Body of pancreas (tissue), 4 donors: Measurements from ENCODE around the gene CACNA1C. TPM values are rescaled to one million over a fixed set of nuclear protein-coding genes. Genes with fewer than 3 reads are reported as not detected.

ENCODE experiments used
- ATAC-seq: fragments of 150-250 bp; one replicate; pipeline ENCODE4 v1.9.1; 2016
- DNase-seq, 4 donors: peaks; one replicate each; pipeline ENCODE4 v3.0.0-alpha.2; 2019
- H3K27ac ChIP-seq, 4 donors: fragments of 200-600 bp; sonication (generic); 1 replicate in 3 of 4; 2 replicates in 1 of 4; pipeline versions ENCODE4 v1.5.1 to v1.6.1; 2016 to 2019; ENCODE audit warnings: mild to moderate bottlenecking in 1 of 4, mixed read lengths in 1 of 4, moderate library complexity in 1 of 4
- H3K27me3 ChIP-seq, 2 donors: fragments of 200-600 bp; sonication (generic); one replicate each; pipeline ENCODE4 v1.6.0; 2016; ENCODE audit warnings: mild to moderate bottlenecking in 1 of 2
- H3K36me3 ChIP-seq, 2 donors: fragments of 200-600 bp; sonication (generic); replicated peaks in 1 of 2; 2 replicates each; pipeline ENCODE4 v1.5.1; 2016; ENCODE audit warnings: low read depth in 2 of 2; ENCODE audit not compliant: insufficient read depth in 1 of 2
- H3K4me1 ChIP-seq: fragments of 200-600 bp; sonication (generic); one replicate; pipeline ENCODE4 v1.6.0; 2016
- H3K4me3 ChIP-seq, 2 donors: fragments of 200-600 bp; sonication (generic); 1 replicate in 1 of 2; 2 replicates in 1 of 2; pipeline ENCODE4 v1.5.1; 2016 to 2019
- H3K9me3 ChIP-seq, 3 donors: fragments of 200-600 bp; sonication (generic); 1 replicate in 2 of 3; 2 replicates in 1 of 3; pipeline ENCODE4 v1.5.1; 2016
- POLR2A ChIP-seq, 3 donors: fragments of 450-650 bp; IDR thresholded peaks; one replicate each; pipeline ENCODE4 v1.6.1; 2016; ENCODE audit warnings: antibody characterized with exemption in 3 of 3, mild to moderate bottlenecking in 2 of 3
- WGBS, 2 donors: methylation state at CpG; one replicate each; pipeline ENCODE4 v1.1.5; 2017; 5-methylcytosine and 5-hydroxymethylcytosine counted together
- intact Hi-C: fragments of 100-400 bp; cut with DNase I; formaldehyde crosslinking; loops from one replicate; pipeline ENCODE4 v1.15.1; 2023
- total RNA-seq, 2 donors: library from RNA; depleted of rRNA; stranded (reverse); fragments of >200 nt; gene quantifications; one replicate each; pipeline ENCODE4 v1.1.0, GENCODE V29; 2016
- TF ChIP-seq, protein P1 (sequence below), 7 experiments: fragments of 450-650 bp in 4 of 7; fragments of 200-600 bp in 3 of 7; sonication (generic) in 3 of 7; IDR thresholded peaks; one replicate each; pipeline ENCODE4 v1.5.1; 2016 to 2019; ENCODE audit warnings: antibody characterized with exemption in 7 of 7

CACNA1C gene
- total RNA-seq, 2 donors from 2014 or later, result 2.3 to 4.4 TPM

DNA sequence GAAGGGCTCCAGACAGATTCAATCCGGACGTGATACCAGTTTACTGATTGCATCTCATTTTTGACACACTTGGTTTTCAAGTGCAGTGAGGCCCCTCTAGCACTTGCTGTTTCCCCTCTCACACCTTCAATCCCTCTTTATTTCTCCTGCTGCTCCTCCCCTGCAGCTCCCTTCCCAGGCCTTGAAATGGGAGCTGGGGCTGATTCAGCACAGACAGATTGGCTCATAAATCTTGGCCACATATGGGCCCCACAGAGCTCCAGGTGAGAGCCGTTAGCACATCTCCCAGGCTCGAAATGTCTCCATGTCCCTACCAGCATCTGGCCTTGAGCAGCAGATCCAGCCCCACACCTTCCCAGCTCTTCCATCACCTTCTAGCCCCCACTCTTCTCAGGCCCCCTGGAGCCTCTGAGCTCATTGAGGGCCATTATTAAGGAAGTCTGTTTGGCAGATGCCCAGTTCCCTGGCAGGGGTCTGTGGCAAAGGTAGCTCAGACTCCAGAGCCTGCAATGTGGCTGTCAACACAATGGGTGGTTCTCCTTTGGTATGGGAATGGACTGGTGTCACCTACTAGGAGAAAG is 521.7 kb downstream of the CACNA1C start:
- TF ChIP-seq, protein P1, sequence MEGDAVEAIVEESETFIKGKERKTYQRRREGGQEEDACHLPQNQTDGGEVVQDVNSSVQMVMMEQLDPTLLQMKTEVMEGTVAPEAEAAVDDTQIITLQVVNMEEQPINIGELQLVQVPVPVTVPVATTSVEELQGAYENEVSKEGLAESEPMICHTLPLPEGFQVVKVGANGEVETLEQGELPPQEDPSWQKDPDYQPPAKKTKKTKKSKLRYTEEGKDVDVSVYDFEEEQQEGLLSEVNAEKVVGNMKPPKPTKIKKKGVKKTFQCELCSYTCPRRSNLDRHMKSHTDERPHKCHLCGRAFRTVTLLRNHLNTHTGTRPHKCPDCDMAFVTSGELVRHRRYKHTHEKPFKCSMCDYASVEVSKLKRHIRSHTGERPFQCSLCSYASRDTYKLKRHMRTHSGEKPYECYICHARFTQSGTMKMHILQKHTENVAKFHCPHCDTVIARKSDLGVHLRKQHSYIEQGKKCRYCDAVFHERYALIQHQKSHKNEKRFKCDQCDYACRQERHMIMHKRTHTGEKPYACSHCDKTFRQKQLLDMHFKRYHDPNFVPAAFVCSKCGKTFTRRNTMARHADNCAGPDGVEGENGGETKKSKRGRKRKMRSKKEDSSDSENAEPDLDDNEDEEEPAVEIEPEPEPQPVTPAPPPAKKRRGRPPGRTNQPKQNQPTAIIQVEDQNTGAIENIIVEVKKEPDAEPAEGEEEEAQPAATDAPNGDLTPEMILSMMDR (IDR thresholded peaks at IDR 0.05), result no peak
- TF ChIP-seq POLR2A (IDR thresholded peaks at IDR 0.05), result no peak
- Histone ChIP-seq H3K9me3 (no peaks in the 10 kb centered on the region), H3K36me3 (no peaks in the 10 kb centered on the region), H3K27ac (no peak overlapping the region), H3K4me3 (no peak overlapping the region), H3K4me1 (no peaks in the 10 kb centered on the region), H3K27me3 (no peaks in the 10 kb centered on the region)
- intact Hi-C loops, result no loop called here
- DNase-seq (no peak), ATAC-seq (no peak)
- 72 to 75% methylated on average over 4 of the region's 4 CpGs for WGBS, 2 donors

DNA sequence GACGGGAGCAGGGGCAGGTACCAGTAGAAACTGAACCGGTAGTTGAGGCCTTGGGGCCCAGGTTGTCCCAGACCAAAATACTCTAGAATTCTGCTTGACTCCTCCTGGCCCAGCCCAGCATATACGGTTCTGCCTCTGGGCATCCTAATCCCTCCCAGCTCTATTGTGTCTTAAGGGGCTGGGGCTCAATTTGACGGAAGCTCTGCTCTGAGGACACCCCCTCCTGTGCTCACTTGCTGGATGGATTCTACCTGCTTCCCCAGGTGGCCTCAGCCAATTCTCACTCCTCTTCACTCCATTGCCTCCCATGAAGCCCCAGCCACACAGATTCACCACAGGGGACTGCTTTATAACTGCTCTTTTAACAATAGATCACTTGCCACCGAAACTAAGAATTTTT is 522.5 kb downstream of the CACNA1C start:
- H3K36me3 ChIP-seq, result no peaks in the 10 kb centered on the region
- no peak for TF ChIP-seq POLR2A (IDR thresholded peaks at IDR 0.05)
- TF ChIP-seq, protein P1 (IDR thresholded peaks at IDR 0.05), result no peak
- 62 to 79% methylated on average over 5 of the region's 5 CpGs for WGBS, 2 donors

DNA sequence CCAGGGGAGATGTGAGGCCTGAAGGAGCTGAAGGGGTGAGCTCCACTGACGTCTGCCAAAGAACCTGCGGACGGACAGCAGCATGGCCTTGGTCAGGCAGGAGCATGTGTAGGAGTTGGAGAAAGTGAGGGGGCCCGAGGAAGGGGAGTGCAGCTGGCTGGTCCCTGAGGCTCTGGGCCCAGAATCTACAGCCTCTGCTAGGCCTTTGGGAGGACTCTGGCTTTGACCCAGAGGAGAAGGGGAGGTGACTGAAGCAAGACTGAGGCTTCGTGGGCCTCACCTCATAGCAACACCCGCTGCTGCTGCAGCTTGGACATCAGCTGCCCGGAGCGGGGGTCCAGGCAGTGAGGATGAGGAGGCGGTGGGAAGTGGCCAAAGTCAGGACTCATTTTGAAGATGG is 525.4 kb downstream of the CACNA1C start:
- Histone ChIP-seq H3K9me3 (no peaks in the 10 kb centered on the region), H3K4me1 (no peaks in the 10 kb centered on the region), H3K4me3 (no peak overlapping the region), H3K27me3 (no peaks in the 10 kb centered on the region), H3K36me3 (no peaks in the 10 kb centered on the region), H3K27ac (no peak overlapping the region)
- ATAC-seq (no peak), DNase-seq (no peak)
- intact Hi-C loops, result no loop called here
- no peak for TF ChIP-seq POLR2A (IDR thresholded peaks at IDR 0.05)
- TF ChIP-seq, protein P1 (IDR thresholded peaks at IDR 0.05), result no peak
- 81 to 84% methylated on average over 9 of the region's 9 CpGs for WGBS, 2 donors

More for the DNA sequence above, 522.5 kb downstream of the CACNA1C start:
- Histone ChIP-seq H3K4me1 (no peaks in the 10 kb centered on the region), H3K27me3 (no peaks in the 10 kb centered on the region), H3K4me3 (no peak overlapping the region), H3K27ac (no peak overlapping the region), H3K9me3 (no peaks in the 10 kb centered on the region)
- ATAC-seq (no peak), DNase-seq (no peak)
- intact Hi-C loops, result no loop called here

DNA sequence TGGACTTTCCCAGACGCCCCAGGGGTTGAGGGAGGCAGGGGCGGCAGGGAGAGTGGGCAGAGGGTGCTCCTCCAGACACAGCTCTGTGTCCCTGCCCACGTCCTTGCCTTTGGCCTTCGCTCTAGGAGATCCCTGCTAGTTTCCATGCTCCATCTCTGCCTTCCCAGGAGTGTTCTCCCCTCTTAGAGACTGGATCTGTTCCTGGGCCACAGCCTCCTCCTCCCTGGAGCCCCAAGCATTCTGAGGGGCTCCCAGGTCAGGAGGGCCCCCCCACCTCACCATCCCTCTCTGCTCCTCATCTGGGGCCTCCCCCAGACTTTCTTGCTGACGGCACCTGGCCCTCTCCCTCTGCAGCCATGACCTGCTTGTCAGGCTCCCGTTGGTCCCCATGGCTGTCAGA is 526.0 kb downstream of the CACNA1C start:
- no peak for ATAC-seq
- Histone ChIP-seq H3K4me3 (no peak overlapping the region), H3K27me3 (no peaks in the 10 kb centered on the region), H3K9me3 (no peaks in the 10 kb centered on the region), H3K36me3 (no peaks in the 10 kb centered on the region), H3K4me1 (no peaks in the 10 kb centered on the region), H3K27ac (no peak overlapping the region)
- TF ChIP-seq POLR2A (IDR thresholded peaks at IDR 0.05), result no peak
- TF ChIP-seq, protein P1 (IDR thresholded peaks at IDR 0.05), result no peak
- 75 to 78% methylated on average over 4 to 6 of the region's 6 CpGs for WGBS, 2 donors
- intact Hi-C loops, result no loop called here
- DNase-seq, result no peak

DNA sequence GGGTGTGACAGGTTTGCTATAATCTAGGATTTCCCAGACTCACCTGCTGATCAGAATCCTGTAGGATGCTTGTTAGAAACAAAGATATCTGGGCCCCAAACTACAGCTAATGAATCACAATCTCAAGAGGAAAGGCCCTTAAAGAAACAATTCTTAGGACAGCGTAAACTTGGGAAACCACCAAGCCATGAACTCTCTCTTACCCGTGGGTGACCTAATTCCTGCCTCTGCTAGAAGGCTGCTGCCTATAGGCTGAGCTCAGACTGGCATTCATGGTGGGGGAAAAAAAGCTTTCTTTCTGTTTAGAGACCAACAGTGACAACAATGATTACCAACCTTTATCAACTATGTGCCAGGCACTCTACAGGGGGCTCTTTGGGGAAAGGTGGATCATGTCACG is 528.0 kb downstream of the CACNA1C start:
- no peak for TF ChIP-seq POLR2A (IDR thresholded peaks at IDR 0.05)
- TF ChIP-seq, protein P1 (IDR thresholded peaks at IDR 0.05), result no peak
- no peaks in the 10 kb centered on the region for H3K4me1 ChIP-seq
- intact Hi-C loops, result no loop called here
- 31 to 61% methylated on average over 3 of the region's 3 CpGs for WGBS, 2 donors
- H3K4me3 ChIP-seq, result no peak overlapping the region
- H3K9me3 ChIP-seq, result no peaks in the 10 kb centered on the region
- H3K36me3 ChIP-seq, result no peaks in the 10 kb centered on the region
- H3K27ac ChIP-seq, result no peak overlapping the region
- DNase-seq, result no peak
- ATAC-seq, result no peak
- no peaks in the 10 kb centered on the region for H3K27me3 ChIP-seq
